ENCODE data around the gene ARHGEF28.

ARHGEF28 gene

DNA sequence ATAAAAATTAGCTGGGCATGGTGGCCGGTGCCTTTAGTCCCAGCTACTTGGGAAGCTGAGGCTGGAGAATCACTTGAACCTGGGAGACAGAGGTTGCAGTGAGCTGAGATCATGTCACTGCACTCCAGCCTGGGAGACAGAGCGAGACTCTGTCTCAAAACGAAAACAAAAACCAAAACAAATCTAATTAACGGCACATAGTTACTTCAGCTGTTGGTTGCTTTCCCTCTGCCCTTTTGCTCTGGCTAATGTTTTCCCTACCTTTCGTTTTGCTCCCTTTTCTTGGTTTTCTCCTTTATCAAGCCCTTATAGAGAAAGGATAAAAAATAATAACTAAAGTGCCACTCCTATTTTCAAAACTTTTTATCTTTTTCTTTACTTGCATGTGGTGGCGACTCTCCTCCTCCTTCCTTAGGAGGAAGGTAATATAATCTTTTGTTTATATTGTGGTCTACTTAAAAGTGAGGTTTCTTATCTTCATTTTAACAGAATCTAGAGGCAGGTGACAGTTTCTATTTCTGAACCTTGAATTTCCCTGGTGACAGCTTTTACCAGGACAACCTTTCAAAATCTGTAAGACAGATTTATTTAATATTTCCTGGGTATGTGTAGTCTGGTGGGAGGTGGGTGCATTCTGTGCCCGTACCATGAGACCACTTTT, 125.4 kb downstream of the ARHGEF28 start:
- no peak for TF ChIP-seq CTCF (IDR thresholded peaks at IDR 0.05; ENCODE audit: control insufficient read depth, insufficient read depth, low read depth, low read length, missing control alignments)
- no peak for DNase-seq (ENCODE audit: low read depth)
- H3K4me3 ChIP-seq (ENCODE audit: control insufficient read depth, low read depth, low read length): no peak overlapping the region

GRCh38 chr5:73754254-73754653, 128.3 kb downstream of the ARHGEF28 start:
- TF ChIP-seq CTCF (IDR thresholded peaks at IDR 0.05; ENCODE audit: control insufficient read depth, insufficient read depth, low read depth, low read length, missing control alignments): no peak
- H3K4me3 ChIP-seq (ENCODE audit: control insufficient read depth, low read depth, low read length): no peak overlapping the region
- no peak for DNase-seq (ENCODE audit: low read depth)

GRCh38 chr5:73757416-73757815, 131.4 kb downstream of the ARHGEF28 start:
- DNase-seq (ENCODE audit: low read depth): no peak
- TF ChIP-seq CTCF (IDR thresholded peaks at IDR 0.05; ENCODE audit: control insufficient read depth, insufficient read depth, low read depth, low read length, missing control alignments): no peak
- H3K4me3 ChIP-seq (ENCODE audit: control insufficient read depth, low read depth, low read length): no peak overlapping the region

GRCh38 chr5:73759771-73760170, 133.8 kb downstream of the ARHGEF28 start:
- DNase-seq (ENCODE audit: low read depth): no peak
- H3K4me3 ChIP-seq (ENCODE audit: control insufficient read depth, low read depth, low read length): no peak overlapping the region
- no peak for TF ChIP-seq CTCF (IDR thresholded peaks at IDR 0.05; ENCODE audit: control insufficient read depth, insufficient read depth, low read depth, low read length, missing control alignments)

DNA sequence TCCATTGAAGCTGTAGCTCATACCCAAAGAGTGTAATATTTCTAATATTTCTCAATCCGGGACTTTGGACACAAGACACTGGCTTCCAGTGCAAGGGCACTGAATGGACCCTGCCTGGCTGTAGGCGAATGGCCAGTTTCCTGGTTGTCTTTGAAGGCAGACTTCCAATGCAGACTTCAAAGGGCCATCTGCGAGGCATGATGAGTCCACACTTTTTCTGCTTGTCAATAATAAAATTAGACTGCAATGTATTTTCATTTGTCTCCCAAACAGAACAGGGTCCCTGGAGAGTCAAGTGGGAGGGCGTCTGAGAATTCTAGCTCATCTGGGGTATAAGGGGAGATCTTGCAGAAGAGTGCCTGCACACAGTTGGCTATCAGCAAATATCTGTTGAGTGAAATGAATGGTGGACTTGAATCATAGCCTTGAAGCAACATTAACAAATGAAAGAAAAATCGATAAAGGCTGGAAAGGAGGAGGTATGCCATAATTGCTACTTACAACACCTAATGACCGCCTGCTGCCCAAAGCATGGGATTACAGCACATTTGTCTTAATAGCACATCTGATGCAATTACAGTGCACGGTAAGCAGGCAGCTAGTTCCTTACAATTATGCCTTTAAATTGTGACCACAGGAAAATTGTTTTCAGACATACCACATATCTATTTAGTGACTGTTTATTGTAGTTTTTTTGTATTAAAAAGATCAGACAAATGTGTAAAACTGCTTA, 137.5 kb downstream of the ARHGEF28 start:
- peak; percentile 13 for DNase-seq (ENCODE audit: low read depth)
- TF ChIP-seq CTCF (IDR thresholded peaks at IDR 0.05; ENCODE audit: control insufficient read depth, insufficient read depth, low read depth, low read length, missing control alignments): no peak

GRCh38 chr5:73764586-73764985, 138.6 kb downstream of the ARHGEF28 start:
- no peak for TF ChIP-seq CTCF (IDR thresholded peaks at IDR 0.05; ENCODE audit: control insufficient read depth, insufficient read depth, low read depth, low read length, missing control alignments)
- no peak overlapping the region for H3K4me3 ChIP-seq (ENCODE audit: control insufficient read depth, low read depth, low read length)
- peak; percentile 8 for DNase-seq (ENCODE audit: low read depth)

More for the DNA sequence above, 137.5 kb downstream of the ARHGEF28 start:
- H3K4me3 ChIP-seq (ENCODE audit: control insufficient read depth, low read depth, low read length): no peak overlapping the region
